HG03439 (cell line): Measurements from ENCODE around the gene ITGAD.

Experiments
- ATAC-seq: cut with Tn5 transposase; IDR thresholded peaks from one replicate; pipeline ENCODE4 v1.9.1; 2021; ENCODE audit warnings: mild to moderate bottlenecking, moderate library complexity; ENCODE audit not compliant: unreplicated experiment

ITGAD gene

DNA sequence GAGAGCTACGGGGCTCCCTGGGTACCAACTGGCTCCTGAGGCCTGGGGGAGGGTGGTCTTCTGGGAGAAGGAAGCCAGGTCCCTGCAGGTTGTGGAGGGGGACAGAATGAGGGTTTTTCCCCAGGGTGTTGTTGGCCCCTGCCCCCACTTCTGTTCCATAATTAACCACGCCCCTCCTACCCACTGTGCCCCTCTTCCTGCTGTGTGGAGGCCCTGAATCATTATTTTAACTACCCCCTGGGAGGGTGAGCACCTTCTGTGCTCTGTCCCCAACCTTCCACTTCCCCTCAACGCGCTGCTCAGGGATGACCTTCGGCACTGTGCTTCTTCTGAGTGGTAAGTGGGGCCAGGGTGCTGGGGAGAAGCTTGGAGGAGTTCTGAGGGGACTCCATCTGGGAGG lies at the start of gene ITGAD:
ITGAD (plus strand) TSS at position 280 of the 400 bp plus-strand sequence; CDS start at position 306, 26 bp downstream.
- no peak for ATAC-seq

DNA sequence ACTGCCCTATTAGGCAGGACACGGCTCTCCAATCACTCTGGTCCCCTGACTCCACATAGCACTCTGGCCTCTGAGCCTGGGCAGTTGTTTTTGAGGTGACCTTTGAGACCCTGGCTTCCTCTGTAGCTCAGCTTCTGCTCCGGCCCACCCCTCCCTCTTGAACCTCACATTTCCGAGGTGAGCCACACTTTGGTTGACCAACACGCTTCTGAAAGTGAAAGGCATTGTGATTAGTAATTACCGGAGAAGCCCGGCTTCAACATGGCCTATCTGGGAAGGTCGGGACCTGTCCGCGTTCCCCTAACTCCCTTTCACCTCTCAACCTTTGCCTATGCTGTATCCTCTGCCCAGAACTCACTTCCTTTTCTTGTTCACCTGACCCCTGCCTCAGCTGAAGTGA lies 48.4 kb upstream of the ITGAD start:
- peak; percentile 61 for ATAC-seq

DNA sequence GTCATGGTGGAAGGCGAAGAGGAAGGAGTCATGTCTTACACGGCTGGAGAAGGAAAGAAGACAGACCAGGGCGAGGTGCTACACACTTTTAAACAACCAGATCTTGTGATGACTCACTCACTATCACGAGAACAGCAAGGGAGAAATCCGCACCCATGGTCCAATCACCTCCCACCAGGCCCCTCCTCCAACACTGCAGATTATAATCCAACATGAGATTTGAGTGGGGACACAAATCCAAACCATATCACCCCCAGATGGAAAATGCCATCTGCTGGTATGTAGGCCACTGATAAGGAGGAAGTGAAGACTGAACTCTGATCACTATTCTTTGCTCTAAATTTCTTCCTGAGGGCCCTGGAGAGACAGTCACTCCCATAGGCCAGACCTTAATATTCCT lies 45.7 kb upstream of the ITGAD start:
- ATAC-seq: no peak

DNA sequence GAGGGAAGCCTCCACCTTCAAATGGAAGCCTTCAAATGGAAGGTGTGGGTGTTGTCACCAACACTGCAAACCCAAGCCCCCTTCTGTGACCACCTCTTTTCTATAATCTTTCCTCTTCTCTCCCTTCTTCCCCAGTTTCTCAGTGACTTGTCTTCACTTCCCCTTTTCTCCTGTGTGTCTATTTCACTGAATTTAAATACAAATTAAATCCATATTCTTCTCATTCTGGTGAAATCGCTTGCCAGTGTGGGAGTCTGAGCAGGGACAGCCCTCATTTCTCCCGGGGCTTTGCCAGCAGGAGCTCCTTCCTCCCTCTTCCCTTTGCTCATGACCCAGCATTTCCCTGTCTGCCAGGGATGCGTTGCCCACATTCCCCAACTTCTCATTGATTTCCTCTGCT lies 44.6 kb upstream of the ITGAD start:
- no peak for ATAC-seq

DNA sequence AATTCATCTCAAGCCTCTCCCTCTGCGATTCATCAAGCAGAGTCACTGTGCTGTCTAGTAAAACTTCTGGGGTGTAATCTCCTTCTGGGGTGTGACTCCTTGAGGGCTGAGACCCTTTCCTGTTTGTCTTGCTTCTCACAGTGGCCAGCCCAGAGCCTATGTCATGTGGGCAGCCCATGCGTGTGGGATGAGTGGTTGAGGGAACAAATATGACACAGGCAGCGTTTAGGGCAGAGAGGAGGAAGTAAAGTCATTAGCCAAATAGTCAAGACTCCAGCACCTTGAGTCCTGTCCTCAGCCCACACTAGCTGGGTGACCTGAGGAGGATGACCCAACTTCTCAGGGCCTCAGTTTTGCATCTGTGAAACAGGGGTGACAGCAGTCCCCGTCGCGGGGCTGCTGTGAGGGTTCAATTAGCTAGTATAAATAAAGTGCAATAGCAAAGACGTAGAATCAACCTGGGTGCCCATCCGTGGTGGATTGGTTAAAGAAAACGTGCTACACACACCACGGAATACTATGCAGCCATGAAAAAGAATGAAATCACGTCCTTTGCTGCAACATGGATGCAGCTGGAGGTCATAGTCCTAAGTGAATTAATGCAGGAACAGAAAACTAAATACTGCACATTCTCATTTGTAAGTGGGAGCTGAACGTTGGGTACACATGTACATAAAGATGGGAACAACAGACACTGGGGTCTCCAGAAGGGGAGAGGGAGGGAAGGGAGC lies 42.7 kb upstream of the ITGAD start:
- no peak for ATAC-seq

DNA sequence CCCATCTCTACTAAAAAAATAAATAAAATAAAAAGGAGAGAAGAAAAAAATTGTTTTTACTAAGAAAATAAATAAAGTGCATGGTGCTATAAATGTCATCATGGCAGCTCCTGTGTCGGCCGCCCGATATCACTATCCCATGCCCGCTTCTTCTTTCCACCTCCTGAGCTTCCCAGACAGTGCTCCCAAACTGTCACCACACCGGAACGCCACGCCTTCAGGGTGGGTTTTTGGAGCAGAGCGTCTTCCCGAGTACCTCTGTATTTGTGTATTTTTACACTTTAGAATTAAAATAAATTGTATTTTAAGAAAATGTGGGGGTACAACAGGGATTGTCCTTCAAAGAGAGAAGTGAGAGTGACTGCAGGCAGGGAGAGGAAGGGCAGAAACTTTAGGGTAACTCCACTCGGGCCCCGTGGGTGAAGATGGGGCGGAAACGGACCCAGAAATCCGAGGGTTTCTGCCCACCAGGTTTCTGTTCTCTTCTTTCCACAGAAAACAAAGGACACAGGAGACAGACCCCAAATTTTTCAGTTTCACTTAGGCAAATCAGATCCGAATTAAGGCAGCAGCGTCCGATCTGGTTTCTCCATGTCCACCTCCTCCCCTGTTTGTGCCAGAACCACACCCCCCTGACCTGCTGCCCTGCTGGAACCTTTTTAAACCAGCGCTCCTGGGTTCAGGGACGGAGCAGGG lies 41.7 kb upstream of the ITGAD start:
- no peak for ATAC-seq

DNA sequence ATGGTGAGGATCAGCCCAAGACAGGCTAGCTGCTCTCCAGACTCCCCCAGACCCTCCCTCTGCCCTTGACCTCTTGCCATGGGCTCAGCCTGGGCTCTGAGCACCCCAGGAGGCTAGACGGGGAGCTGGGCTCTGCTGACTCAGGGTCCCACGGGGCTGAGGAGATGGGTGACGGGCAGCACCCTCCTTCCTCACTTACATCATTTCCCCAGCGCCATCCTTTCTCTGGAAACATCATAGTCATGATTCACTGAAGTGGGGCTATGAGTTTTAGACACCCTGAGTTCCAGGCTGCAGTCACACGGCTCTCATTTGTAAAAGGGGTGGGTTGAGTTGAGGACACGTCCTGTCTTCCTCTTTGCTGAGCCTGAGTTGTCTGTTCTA lies 41.2 kb upstream of the ITGAD start:
- no peak for ATAC-seq

DNA sequence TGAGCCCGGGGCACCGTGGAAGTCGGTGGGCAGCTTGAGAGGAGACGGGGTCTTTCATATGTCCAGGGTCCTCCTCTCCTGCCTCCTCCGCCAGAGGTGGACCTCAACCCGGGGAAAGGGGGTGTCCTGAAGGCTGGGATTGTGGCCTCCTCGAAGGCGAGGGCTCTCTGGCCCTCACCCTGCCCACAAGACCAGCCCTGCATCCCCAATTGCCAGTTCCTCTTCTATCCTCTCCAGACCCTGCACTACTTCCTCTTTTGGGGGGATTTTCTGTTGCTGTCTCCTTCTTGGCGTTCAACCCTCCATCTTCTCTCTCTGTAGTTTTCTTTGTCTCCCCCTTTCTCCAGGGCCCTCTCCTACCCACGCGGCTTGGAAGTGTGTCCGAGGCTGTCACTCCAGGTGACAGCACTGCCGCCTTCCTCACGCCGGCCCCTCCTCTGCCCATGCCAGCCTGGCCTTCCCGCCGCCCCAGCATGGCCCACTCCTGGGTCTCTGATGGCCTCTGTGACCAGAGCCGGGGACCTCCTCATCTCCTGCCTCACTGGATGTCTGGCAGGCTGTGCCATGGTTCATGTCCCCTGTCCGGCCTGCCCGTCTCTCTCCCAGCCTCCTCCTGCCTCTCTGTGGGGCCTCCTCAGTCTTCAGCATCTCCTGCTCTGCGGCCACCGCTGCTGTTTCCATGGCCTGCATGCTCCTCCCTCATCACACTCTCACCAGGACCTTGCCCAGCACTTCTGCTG lies 40.6 kb upstream of the ITGAD start:
- ATAC-seq: no peak

DNA sequence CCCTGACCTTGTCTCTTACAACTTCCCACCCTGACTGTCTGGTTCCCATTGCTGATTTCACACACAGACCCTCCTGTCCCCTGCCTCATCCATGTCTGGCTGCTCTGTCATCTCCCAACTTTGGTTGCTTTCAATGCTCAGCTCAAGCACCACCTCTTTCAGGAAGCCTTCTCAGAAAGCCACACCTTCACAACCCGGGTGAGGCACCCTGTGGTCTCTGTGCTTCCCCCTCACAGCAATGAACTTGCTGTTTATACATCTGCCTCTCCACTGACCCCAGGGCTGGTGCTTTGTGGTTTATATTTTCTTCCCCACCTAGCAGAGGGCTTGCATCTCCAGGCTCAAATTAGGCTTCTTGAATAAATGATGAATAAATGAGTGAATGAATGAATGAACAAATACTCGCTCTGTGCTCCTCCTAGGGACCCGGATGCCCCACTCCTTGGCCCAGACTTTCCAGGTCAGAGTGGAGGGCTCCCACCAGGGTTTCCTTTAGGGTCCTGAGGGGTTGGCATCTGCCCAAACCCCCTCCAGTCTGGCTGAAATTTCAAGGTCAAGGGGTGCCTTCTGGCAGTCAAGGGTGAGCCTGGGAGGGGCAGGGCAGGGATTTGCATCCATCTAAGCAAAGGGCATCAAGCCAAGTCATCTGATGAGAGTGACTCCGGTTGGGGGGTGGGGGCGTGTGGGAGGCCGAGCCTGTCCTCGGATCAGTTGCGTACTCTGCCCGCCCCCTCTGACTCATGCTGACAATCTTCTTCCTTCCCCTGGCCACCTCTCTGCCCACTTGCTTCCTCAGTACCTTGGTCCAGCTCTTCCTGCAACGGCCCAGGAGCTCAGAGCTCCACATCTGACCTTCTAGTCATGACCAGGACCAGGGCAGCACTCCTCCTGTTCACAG lies 38.5 kb upstream of the ITGAD start, which contains the start of gene ITGAX:
ITGAX (plus strand) TSS at position 783 of the 898 bp plus-strand sequence; CDS start at position 862, 79 bp downstream.
- no peak for ATAC-seq

DNA sequence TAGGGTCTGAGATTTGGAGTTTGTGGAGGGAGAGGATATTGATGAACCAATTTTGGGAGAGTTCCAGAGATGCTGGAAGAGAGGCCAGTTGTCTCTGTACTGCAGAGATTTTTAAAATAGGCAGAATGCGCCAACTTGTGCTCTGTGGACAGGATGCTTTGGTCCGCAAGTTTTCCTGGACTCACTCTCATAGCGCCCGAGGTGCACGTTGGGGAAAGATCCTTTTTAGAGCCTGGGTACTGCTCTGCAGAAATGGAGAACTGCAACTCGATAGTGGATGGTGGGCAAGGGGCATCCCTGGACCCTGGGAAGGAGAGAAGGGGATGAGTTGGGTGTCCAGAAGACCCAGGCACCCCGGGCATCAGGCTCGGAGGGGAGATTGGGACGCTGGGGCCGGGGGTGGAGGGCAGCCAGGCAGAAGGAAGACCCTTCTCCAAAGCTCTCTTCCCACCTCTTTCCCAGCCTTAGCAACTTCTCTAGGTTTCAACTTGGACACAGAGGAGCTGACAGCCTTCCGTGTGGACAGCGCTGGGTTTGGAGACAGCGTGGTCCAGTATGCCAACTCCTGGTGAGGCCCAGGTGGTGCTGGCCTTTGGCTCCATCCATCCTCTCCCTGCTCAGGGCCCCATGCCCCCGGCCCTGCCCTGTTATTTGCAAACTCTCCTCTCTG lies 37.6 kb upstream of the ITGAD start:
- no peak for ATAC-seq

DNA sequence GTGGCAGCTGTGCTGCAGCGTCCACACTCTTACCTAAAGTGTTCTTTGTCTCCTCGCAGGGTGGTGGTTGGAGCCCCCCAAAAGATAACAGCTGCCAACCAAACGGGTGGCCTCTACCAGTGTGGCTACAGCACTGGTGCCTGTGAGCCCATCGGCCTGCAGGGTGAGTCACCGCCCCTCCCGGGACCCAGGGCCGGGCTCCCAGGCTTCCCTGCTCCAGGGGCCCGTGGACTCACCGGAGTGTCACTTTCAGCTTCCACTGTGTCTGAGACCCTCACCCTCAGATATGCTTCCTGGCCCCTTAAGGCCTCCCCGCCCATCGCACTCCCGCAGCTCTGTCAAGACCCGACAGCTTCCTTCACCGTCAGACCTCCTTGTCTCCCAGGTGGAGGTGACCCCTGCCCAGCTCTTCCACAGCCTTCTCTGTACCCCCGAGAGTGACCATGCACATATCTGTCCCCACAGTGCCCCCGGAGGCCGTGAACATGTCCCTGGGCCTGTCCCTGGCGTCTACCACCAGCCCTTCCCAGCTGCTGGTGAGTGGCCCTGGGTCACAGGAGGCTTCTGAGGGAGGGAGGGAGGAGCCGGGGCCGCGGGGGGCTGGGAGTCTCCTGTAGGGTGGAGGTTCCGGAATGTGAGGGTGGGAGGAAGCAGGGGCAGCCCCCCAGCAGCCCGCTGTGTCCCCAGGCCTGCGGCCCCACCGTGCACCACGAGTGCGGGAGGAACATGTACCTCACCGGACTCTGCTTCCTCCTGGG lies 36.4 kb upstream of the ITGAD start:
- ATAC-seq: no peak

DNA sequence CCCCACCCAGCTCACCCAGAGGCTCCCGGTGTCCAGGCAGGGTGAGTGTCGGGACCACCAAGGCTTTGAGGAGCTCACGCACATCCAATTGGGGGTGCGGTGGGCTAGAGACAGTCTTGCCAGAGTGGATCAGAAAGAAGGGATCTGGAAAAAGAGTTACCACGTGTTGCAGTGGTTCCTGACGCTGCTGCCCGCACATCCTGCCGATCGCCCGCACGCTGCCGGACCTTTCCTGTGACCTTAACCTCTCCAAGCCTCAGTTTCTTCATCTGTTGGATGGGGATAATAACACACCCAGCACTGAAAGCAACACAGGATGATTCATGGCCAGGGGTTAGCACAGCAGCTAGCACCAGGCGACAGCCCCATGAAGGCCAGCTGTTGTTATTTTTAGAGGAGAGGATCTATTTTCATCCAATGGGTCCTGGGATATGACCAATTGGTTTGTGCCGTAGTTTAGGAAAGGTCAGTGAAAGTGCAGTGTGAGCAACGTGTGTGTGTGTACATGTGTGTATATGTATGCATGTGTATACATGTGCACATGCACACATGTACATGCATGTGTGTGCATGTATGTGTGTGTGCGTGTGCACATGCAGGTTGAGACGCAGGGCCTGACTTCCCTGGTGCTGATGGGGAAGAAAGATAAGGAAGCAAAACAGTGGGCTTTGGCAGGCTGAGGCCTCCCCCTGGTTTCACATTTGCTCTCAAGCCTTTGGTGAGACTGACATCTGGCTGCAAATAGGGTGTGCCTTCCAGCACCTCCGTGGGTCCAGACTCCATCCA lies 35.6 kb upstream of the ITGAD start:
- ATAC-seq: no peak

DNA sequence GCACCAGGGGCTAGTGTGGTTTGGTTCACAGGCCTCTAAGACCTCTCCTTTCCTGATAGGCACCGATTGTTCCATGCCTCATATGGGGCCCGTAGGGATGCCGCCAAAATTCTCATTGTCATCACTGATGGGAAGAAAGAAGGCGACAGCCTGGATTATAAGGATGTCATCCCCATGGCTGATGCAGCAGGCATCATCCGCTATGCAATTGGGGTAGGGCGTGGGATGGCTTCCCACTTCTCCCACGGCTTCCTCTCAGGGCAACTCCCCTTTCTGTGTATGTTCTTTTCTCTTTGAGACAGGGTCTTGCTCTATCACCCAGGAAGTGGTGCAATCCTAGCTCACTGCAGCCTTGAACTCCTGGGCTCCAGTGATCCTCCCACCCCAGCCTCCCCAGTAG lies 32.9 kb upstream of the ITGAD start:
- no peak for ATAC-seq

DNA sequence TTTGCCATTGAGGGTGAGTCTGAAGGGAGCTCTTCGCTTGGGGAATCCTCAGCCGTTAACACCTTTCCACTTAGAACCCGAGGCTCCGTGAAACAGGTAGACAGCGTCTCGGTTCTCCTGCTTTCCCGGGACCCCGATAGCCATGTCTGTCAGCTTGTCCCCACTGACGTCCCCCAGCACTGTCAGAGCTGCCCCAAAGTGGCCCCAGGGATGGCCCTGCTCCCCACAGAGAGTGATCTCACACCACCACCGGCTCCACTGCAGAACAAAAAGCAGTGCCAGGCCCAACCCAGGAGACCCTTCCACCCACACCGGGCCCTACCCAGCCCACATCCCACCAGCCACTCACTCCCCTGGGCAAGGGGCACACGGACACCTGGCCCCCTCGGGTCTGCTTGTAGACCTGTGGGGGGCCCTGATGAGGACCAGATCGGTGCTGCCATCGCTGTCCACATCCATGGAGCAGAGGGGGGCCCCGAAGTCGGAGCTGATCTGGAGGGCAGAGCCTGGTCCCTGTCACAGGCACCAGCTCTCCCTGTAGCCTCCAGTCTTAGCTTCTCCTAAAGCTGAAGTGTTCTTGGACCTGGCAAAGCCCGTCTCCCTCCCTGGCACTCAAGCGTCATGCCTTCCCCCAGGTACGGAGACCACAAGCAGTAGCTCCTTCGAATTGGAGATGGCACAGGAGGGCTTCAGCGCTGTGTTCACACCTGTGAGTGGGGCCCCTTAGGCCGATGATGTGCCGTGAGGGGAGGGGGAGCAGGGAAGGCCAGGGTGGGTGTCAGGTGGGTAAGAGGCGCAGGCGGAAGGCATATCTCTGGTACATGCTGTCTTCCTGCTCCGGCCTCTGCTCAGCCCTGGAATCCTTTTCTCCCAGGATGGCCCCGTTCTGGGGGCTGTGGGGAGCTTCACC lies 31.7 kb upstream of the ITGAD start:
- no peak for ATAC-seq

DNA sequence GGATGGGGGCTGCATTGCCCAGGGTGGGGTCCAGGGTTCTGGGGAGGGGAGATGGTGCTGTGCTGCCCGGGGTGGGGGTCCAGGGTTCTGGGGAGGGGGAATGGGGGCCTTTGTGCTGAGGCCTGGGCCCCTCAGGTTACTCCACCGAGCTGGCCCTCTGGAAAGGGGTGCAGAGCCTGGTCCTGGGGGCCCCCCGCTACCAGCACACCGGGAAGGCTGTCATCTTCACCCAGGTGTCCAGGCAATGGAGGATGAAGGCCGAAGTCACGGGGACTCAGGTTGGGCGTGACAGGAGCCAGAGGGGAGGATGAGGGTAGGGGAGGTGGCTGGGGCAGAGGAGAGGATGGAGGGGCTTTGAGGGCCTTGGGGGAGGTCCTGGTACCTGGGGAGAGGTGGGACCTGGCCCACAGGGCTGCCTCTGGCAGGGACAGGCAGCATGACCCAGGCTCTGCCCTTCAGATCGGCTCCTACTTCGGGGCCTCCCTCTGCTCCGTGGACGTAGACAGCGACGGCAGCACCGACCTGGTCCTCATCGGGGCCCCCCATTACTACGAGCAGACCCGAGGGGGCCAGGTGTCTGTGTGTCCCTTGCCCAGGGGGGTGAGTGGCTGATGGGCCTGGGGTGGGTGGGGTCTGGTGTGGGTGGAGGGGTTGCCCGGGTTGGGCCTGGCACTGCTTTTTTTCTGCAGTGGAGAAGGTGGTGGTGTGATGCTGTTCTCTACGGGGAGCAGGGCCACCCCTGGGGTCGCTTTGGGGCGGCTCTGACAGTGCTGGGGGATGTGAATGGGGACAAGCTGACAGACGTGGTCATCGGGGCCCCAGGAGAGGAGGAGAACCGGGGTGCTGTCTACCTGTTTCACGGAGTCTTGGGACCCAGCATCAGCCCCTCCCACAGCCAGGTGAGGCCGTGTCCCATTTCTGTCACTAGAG lies 30.4 kb upstream of the ITGAD start:
- ATAC-seq: no peak

DNA sequence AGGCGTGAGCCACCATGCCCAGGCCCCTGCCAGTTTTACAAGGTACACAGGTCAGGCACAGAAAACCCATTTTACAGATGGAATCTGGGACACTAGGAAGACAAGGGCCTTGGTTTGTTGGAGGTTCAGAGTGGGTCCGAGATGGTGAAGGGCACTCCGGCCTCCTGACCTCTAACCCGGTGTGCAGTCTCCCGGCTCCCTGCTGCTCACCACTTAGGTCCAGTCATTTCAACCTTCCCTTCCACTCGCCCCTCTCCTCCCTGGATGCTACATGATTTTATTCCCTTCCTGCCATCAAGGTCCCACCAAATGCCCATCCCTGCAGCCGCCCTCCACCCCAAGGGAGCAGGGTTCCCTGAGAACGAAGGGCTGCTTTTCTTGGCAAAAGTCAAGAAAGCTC lies 29.4 kb upstream of the ITGAD start:
- no peak for ATAC-seq

DNA sequence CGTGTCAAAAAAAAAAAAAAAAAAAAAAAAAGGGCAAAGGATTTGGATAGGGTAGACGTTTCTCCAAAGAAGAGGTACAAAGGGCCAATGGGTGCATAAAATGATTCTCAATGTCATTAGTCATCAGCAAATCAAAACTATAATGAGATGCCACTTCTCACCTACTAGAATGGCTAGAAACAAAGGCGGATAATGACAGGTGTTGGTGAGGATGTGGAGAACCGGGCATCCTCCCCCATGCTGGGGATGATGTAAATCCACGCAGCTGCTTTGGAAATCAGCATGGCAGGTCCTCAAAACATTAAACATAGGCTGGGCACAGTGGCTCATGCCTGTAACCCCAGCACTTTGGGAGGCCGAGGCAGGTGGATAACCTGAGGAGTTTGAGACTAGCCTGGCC lies 28.7 kb upstream of the ITGAD start:
- ATAC-seq: no peak
